DOHH2 (cell line): ENCODE results near the gene TRHDE.

Source experiments
- H3F3A ChIP-seq: fragments of 200-600 bp; sonication (generic), shearing (Covaris generic); 2 replicates; pipeline ENCODE4 v1.6.0; 2016; ENCODE audit warnings: antibody characterized with exemption, mild to moderate bottlenecking; ENCODE audit not compliant: control insufficient read depth, insufficient read depth
- H3K27ac ChIP-seq: fragments of 200-600 bp; sonication (generic); 2 replicates; pipeline ENCODE4 v1.5.1; 2014; ENCODE audit warnings: low read depth, mild to moderate bottlenecking, low read length, moderate library complexity
- H3K27me3 ChIP-seq: fragments of 200-600 bp; sonication (generic); 2 replicates; pipeline ENCODE4 v1.6.1; 2014; ENCODE audit warnings: mild to moderate bottlenecking, low read length, mixed read lengths; ENCODE audit not compliant: control insufficient read depth
- H3K36me3 ChIP-seq: fragments of 200-600 bp; sonication (generic); 2 replicates; pipeline ENCODE4 v1.6.1; 2014; ENCODE audit warnings: mild to moderate bottlenecking, low read length, moderate library complexity, mixed read lengths; ENCODE audit not compliant: control insufficient read depth
- H3K4me1 ChIP-seq: fragments of 200-600 bp; sonication (generic); 2 replicates; pipeline ENCODE4 v1.6.1; 2014; ENCODE audit warnings: mild to moderate bottlenecking, low read length, mixed read lengths; ENCODE audit not compliant: control insufficient read depth
- H3K4me2 ChIP-seq: fragments of 200-600 bp; sonication (generic); 2 replicates; pipeline ENCODE4 v1.6.0; 2014; ENCODE audit warnings: mild to moderate bottlenecking, low read length, moderate library complexity
- H3K4me3 ChIP-seq: fragments of 200-600 bp; sonication (generic); 2 replicates; pipeline ENCODE4 v1.5.1; 2014; ENCODE audit warnings: mild to moderate bottlenecking, low read length, mixed read lengths
- H3K79me2 ChIP-seq: fragments of 200-600 bp; sonication (generic); 2 replicates; pipeline ENCODE4 v1.6.1; 2014; ENCODE audit warnings: mild to moderate bottlenecking, low read length, mixed read lengths; ENCODE audit not compliant: control insufficient read depth
- H3K9me2 ChIP-seq: fragments of 200-600 bp; sonication (generic); replicated peaks from 2 replicates; pipeline ENCODE4 v1.6.1; 2014; ENCODE audit warnings: mild to moderate bottlenecking, low read length, mixed read lengths; ENCODE audit not compliant: control insufficient read depth
- H3K9me3 ChIP-seq: fragments of 200-600 bp; sonication (generic); 2 replicates; pipeline ENCODE4 v1.6.1; 2014; ENCODE audit warnings: antibody characterized with exemption, low read length, mixed read lengths; ENCODE audit not compliant: control insufficient read depth, insufficient read depth
- H4K20me1 ChIP-seq: fragments of 200-600 bp; sonication (generic); 2 replicates; pipeline ENCODE4 v1.6.0; 2014; ENCODE audit warnings: low read depth, mild to moderate bottlenecking, antibody characterized with exemption, low read length, moderate library complexity; ENCODE audit not compliant: control insufficient read depth, insufficient read depth
- EZH2phosphoT487 ChIP-seq: fragments of 200-600 bp; sonication (generic); IDR thresholded peaks from 2 replicates; pipeline ENCODE4 v1.6.1; 2017; ENCODE audit warnings: borderline replicate concordance, mild to moderate bottlenecking, antibody characterized with exemption, low read length, moderate library complexity, mixed read lengths
- TF ChIP-seq, protein P1 (sequence below): fragments of 200-600 bp; sonication (generic); IDR thresholded peaks from one replicate; pipeline ENCODE4 v1.5.1; 2014; ENCODE audit warnings: antibody characterized with exemption, mild to moderate bottlenecking, low read depth, low read length; ENCODE audit not compliant: poor library complexity, severe bottlenecking

The TRHDE gene

DNA sequence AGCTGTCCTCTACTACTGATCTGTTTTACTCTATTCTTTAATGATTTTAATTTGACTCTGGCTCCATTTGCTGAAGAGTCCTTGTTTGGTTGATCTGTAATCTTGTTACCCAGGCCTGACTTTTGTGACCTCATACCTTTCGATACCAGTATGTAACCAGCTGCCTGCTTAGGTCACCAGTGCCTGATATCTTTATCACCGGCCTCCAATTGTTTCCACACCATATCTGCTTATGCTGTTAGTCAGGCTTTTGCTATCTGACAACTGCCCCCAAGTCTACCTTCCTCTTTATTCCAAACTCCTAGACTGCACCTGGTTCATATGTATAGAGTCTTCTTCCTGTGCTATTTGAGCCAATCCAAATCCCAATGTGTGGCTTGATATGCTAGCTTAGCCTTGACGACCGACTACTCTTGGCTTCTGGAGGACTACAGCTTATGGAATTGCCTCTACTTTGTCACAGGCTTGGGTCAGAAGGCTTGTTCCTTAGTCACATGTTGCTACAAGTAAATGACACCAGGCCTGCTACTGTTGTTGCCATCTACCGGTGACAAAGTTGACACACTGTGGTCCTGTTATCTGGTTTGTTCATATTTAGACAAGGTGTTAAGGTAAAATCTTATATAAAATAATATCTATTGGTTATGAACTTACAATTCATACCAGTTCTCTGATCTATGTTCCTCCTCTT is 193.9 kb downstream of the TRHDE start:
- Histone ChIP-seq H3K27ac (no peak overlapping the region), H3K79me2 (no peaks in the 10 kb centered on the region)
- TF ChIP-seq, protein P1, sequence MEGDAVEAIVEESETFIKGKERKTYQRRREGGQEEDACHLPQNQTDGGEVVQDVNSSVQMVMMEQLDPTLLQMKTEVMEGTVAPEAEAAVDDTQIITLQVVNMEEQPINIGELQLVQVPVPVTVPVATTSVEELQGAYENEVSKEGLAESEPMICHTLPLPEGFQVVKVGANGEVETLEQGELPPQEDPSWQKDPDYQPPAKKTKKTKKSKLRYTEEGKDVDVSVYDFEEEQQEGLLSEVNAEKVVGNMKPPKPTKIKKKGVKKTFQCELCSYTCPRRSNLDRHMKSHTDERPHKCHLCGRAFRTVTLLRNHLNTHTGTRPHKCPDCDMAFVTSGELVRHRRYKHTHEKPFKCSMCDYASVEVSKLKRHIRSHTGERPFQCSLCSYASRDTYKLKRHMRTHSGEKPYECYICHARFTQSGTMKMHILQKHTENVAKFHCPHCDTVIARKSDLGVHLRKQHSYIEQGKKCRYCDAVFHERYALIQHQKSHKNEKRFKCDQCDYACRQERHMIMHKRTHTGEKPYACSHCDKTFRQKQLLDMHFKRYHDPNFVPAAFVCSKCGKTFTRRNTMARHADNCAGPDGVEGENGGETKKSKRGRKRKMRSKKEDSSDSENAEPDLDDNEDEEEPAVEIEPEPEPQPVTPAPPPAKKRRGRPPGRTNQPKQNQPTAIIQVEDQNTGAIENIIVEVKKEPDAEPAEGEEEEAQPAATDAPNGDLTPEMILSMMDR: no peak
- TF ChIP-seq EZH2phosphoT487: no peak

DNA sequence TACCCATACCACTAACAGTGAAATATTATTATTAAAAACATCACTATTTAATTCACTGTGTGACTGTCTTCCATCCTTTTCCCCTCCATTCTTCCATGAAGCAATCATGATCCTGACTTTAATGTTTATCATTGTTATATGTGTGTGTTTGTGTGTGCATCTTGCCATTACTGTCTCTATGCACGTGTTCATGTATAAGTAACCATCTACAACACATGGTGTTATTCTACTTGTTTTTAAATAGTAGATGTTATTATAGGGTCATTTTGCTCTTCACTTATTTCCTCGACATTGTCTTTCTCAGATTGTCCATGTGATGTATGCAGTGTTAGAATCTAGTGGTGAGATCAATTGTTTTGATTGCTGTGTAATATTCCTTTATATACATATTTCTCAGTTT is 195.8 kb downstream of the TRHDE start:
- TF ChIP-seq, protein P1: no peak
- no peak for TF ChIP-seq EZH2phosphoT487
- Histone ChIP-seq H3K9me3 (no peaks in the 10 kb centered on the region), H3F3A (no peaks in the 10 kb centered on the region)

More for the DNA sequence above, 193.9 kb downstream of the TRHDE start:
- Histone ChIP-seq H4K20me1 (no peaks in the 10 kb centered on the region), H3K4me3 (no peak overlapping the region), H3K4me2 (no peak overlapping the region), H3K27me3 (no peaks in the 10 kb centered on the region), H3K9me3 (no peaks in the 10 kb centered on the region), H3K4me1 (no peaks in the 10 kb centered on the region), H3K9me2 (no peaks in the 10 kb centered on the region), H3K36me3 (no peaks in the 10 kb centered on the region), H3F3A (no peaks in the 10 kb centered on the region)

DNA sequence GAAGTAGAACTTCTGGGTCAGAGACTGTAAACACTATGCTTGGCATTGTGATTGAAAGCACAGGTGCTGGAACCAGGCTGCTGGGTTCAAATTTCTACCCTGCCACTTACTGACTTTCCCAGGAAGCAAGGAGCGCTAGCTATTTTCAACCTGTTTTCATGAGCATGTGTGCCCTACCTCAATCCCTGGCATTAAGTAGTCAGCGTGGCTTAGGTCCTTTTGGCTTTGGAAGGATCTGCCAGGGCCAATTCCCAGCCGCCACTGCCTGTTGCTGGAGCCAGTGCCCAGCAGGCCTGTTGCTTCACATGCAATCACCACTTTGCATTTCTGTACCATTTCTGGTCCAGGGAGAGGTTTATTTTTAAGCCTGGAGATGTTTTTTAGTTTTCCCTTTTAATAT is 196.3 kb downstream of the TRHDE start:
- no peak overlapping the region for H3K4me2 ChIP-seq
- TF ChIP-seq, protein P1: no peak
- TF ChIP-seq EZH2phosphoT487: no peak
- no peaks in the 10 kb centered on the region for H3K36me3 ChIP-seq

More for the DNA sequence above, 195.8 kb downstream of the TRHDE start:
- H3K27me3 ChIP-seq: no peaks in the 10 kb centered on the region
- H3K4me1 ChIP-seq: no peaks in the 10 kb centered on the region
- no peaks in the 10 kb centered on the region for H4K20me1 ChIP-seq
- H3K9me2 ChIP-seq: no peaks in the 10 kb centered on the region
- H3K79me2 ChIP-seq: no peaks in the 10 kb centered on the region
- no peak overlapping the region for H3K4me2 ChIP-seq
- no peak overlapping the region for H3K27ac ChIP-seq
- H3K4me3 ChIP-seq: no peak overlapping the region
- H3K36me3 ChIP-seq: no peaks in the 10 kb centered on the region

More for the DNA sequence above, 196.3 kb downstream of the TRHDE start:
- H4K20me1 ChIP-seq: no peaks in the 10 kb centered on the region
- H3K27me3 ChIP-seq: no peaks in the 10 kb centered on the region
- H3K79me2 ChIP-seq: no peaks in the 10 kb centered on the region
- no peaks in the 10 kb centered on the region for H3F3A ChIP-seq
- H3K4me1 ChIP-seq: no peaks in the 10 kb centered on the region
- no peak overlapping the region for H3K27ac ChIP-seq
- H3K9me2 ChIP-seq: no peaks in the 10 kb centered on the region
- no peak overlapping the region for H3K4me3 ChIP-seq
- H3K9me3 ChIP-seq: no peaks in the 10 kb centered on the region
